ENCODE data around the gene AUTS2.

DNA sequence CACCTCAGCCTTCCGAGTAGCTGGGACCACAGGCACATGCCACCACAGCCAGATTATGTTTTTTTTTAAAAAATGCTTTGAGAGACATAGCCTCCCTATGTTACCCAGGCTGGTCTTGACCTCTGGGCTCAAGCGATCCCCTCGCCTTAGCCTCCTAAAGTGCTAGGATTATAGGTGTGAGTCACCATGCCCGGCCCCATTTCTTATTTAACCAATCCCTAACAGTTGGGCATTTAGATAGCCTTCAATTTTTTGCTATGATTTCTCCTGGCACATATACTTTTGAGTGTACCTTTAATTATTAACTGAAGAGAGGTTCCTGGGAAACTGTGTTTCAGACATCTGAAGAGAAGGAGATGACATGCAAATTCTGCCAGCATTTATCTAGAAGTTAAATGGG is 22.6 kb upstream of the AUTS2 start:
- TF ChIP-seq CHD4 (IDR thresholded peaks at IDR 0.05), result no peak
- no peak for TF ChIP-seq NRF1 (conservative IDR thresholded peaks at IDR 0.05; ENCODE audit: low read depth, low read length)
- TF ChIP-seq, protein P1, sequence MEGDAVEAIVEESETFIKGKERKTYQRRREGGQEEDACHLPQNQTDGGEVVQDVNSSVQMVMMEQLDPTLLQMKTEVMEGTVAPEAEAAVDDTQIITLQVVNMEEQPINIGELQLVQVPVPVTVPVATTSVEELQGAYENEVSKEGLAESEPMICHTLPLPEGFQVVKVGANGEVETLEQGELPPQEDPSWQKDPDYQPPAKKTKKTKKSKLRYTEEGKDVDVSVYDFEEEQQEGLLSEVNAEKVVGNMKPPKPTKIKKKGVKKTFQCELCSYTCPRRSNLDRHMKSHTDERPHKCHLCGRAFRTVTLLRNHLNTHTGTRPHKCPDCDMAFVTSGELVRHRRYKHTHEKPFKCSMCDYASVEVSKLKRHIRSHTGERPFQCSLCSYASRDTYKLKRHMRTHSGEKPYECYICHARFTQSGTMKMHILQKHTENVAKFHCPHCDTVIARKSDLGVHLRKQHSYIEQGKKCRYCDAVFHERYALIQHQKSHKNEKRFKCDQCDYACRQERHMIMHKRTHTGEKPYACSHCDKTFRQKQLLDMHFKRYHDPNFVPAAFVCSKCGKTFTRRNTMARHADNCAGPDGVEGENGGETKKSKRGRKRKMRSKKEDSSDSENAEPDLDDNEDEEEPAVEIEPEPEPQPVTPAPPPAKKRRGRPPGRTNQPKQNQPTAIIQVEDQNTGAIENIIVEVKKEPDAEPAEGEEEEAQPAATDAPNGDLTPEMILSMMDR (IDR thresholded peaks at IDR 0.05 in 2 of 3, conservative IDR thresholded peaks at IDR 0.05 in 1 of 3; ENCODE audit: control insufficient read depth in 2 of 3, extremely low read depth in 1 of 3, insufficient read depth in 1 of 3, low read depth in 3 of 3, low read length in 3 of 3), result no peak
- no peak for TF ChIP-seq TAF1 (IDR thresholded peaks at IDR 0.05; ENCODE audit: borderline replicate concordance, low read depth, low read length)
- no peak for TF ChIP-seq IKZF2 (IDR thresholded peaks at IDR 0.05)

Measured in GM12878 (cell line).